HPDE6-E6E7 (cell line): ENCODE measurements around the gene APOOL.

Experiments used
- DNase-seq: peaks from one replicate; pipeline ENCODE4 v3.0.0; 2011; ENCODE audit warnings: missing footprints; ENCODE audit errors: extremely low spot score

Gene APOOL

GRCh38 chrX:85084770-85085393, 81.2 kb downstream of the APOOL start:
- DNase-seq: peak; percentile 32

GRCh38 chrX:85089321-85089840, 85.7 kb downstream of the APOOL start:
- no peak for DNase-seq

- no peak for DNase-seq
Measured at GRCh38 chrX:85107407-85107806, 103.7 kb downstream of the APOOL start.

GRCh38 chrX:85108165-85108564, 104.5 kb downstream of the APOOL start:
- no peak for DNase-seq

- DNase-seq: no peak
Measured at GRCh38 chrX:85109235-85109634, 105.6 kb downstream of the APOOL start.

- no peak for DNase-seq
Measured at GRCh38 chrX:85111347-85111746, 107.7 kb downstream of the APOOL start.

GRCh38 chrX:85112293-85112692, 108.6 kb downstream of the APOOL start:
- no peak for DNase-seq

- DNase-seq: no peak
Measured at GRCh38 chrX:85113746-85114145, 110.1 kb downstream of the APOOL start.

- DNase-seq: no peak
Measured at GRCh38 chrX:85114171-85114570, 110.5 kb downstream of the APOOL start.

GRCh38 chrX:85114776-85115175, 111.1 kb downstream of the APOOL start:
- DNase-seq: no peak

GRCh38 chrX:85115252-85115651, 111.6 kb downstream of the APOOL start:
- DNase-seq: no peak

GRCh38 chrX:85136409-85136808, 132.7 kb downstream of the APOOL start:
- no peak for DNase-seq

- no peak for DNase-seq
Measured at GRCh38 chrX:85139422-85139821, 135.7 kb downstream of the APOOL start.

- DNase-seq: no peak
Measured at GRCh38 chrX:85140964-85141363, 137.3 kb downstream of the APOOL start.
